GM19438 (cell line): ENCODE results near the gene SLC7A1.

Source experiments
- ATAC-seq: cut with Tn5 transposase; IDR thresholded peaks from one replicate; pipeline ENCODE4 v1.9.1; 2021; ENCODE audit warnings: low read depth; ENCODE audit not compliant: unreplicated experiment

SLC7A1 gene

GRCh38 chr13:29497137-29497654, 98.3 kb downstream of the SLC7A1 start:
- ATAC-seq, result no peak

- ATAC-seq, result peak; percentile 84
Observed at GRCh38 chr13:29496241-29496712, 99.2 kb downstream of the SLC7A1 start.

GRCh38 chr13:29494520-29494919, 101.0 kb downstream of the SLC7A1 start:
- no peak for ATAC-seq

GRCh38 chr13:29493796-29494195, 101.7 kb downstream of the SLC7A1 start:
- no peak for ATAC-seq

GRCh38 chr13:29491248-29491647, 104.2 kb downstream of the SLC7A1 start:
- no peak for ATAC-seq

- ATAC-seq, result no peak
Observed at GRCh38 chr13:29490561-29490885, 105.0 kb downstream of the SLC7A1 start.

- ATAC-seq, result no peak
Observed at GRCh38 chr13:29489650-29490560, 105.6 kb downstream of the SLC7A1 start.

GRCh38 chr13:29487466-29488454, 107.7 kb downstream of the SLC7A1 start:
- no peak for ATAC-seq

- ATAC-seq, result no peak
Observed at GRCh38 chr13:29486551-29486950, 108.9 kb downstream of the SLC7A1 start.

GRCh38 chr13:29484796-29485195, 110.7 kb downstream of the SLC7A1 start:
- ATAC-seq, result no peak

- ATAC-seq, result no peak
Observed at GRCh38 chr13:29484236-29484635, 111.3 kb downstream of the SLC7A1 start.

- ATAC-seq, result no peak
Observed at GRCh38 chr13:29483623-29484022, 111.9 kb downstream of the SLC7A1 start.

- ATAC-seq, result no peak
Observed at GRCh38 chr13:29483211-29483610, 112.3 kb downstream of the SLC7A1 start.

GRCh38 chr13:29482504-29482903, 113.0 kb downstream of the SLC7A1 start:
- ATAC-seq, result no peak

GRCh38 chr13:29481603-29482002, 113.9 kb downstream of the SLC7A1 start:
- ATAC-seq, result no peak

GRCh38 chr13:29480893-29481525, 114.5 kb downstream of the SLC7A1 start:
- ATAC-seq, result no peak

- ATAC-seq, result no peak
Observed at GRCh38 chr13:29479716-29480492, 115.6 kb downstream of the SLC7A1 start.

GRCh38 chr13:29476046-29476445, 119.4 kb downstream of the SLC7A1 start:
- no peak for ATAC-seq

GRCh38 chr13:29474991-29475390, 120.5 kb downstream of the SLC7A1 start:
- ATAC-seq, result no peak

GRCh38 chr13:29473166-29473565, 122.3 kb downstream of the SLC7A1 start:
- ATAC-seq, result no peak
